Thyroid gland (tissue), 4 donors: ENCODE measurements around the gene CACYBP. TPM values are rescaled to one million over a fixed set of nuclear protein-coding genes. Genes with fewer than 3 reads are reported as not detected.

ENCODE experiments used
- DNase-seq, 2 donors: peaks; one replicate each; pipeline ENCODE4 v3.0.0-alpha.2; 2019
- H3K27ac ChIP-seq, 3 donors: fragments of 200-600 bp; sonication (generic); 1 replicate in 2 of 3; 2 replicates in 1 of 3; pipeline ENCODE4 v1.5.1; 2016 to 2019; ENCODE audit warnings: mild to moderate bottlenecking in 1 of 3, moderate library complexity in 1 of 3
- H3K27me3 ChIP-seq: fragments of 200-600 bp; sonication (generic); one replicate; pipeline ENCODE4 v1.5.1; 2019
- H3K36me3 ChIP-seq, 2 donors: fragments of 200-600 bp; sonication (generic); one replicate each; pipeline ENCODE4 v1.5.1; 2016 to 2019
- H3K4me1 ChIP-seq, 2 donors: fragments of 200-600 bp; sonication (generic); one replicate each; pipeline ENCODE4 v1.5.1; 2017 to 2019
- H3K4me3 ChIP-seq, 3 donors: fragments of 200-600 bp; sonication (generic); replicated peaks in 1 of 3; 1 replicate in 2 of 3; 2 replicates in 1 of 3; pipeline ENCODE4 v1.5.1; 2016; ENCODE audit warnings: mild to moderate bottlenecking in 1 of 3
- H3K9me3 ChIP-seq: fragments of 200-600 bp; sonication (generic); one replicate; pipeline ENCODE4 v1.5.1; 2017
- POLR2A ChIP-seq, 2 donors: fragments of 450-650 bp; IDR thresholded peaks; one replicate each; pipeline ENCODE4 v1.6.1; 2017; ENCODE audit warnings: antibody characterized with exemption in 2 of 2, mild to moderate bottlenecking in 2 of 2, moderate library complexity in 1 of 2
- WGBS, 2 donors: methylation state at CpG; one replicate each; pipeline ENCODE4 v1.1.5; 2017; 5-methylcytosine and 5-hydroxymethylcytosine counted together
- intact Hi-C: fragments of 100-400 bp; cut with DNase I; formaldehyde crosslinking; loops from one replicate; pipeline ENCODE4 v1.15.1; 2023
- total RNA-seq, 4 donors: library from RNA; depleted of rRNA; stranded (reverse); fragments of >200 nt; gene quantifications; one replicate each; pipeline ENCODE4 v1.2.3, GENCODE V29; 2016
- TF ChIP-seq, protein P1 (sequence below), 6 experiments: fragments of 200-600 bp in 3 of 6; fragments of 450-650 bp in 3 of 6; sonication (generic) in 3 of 6; IDR thresholded peaks; one replicate each; pipeline ENCODE4 v1.5.1; 2016 to 2019; ENCODE audit warnings: antibody characterized with exemption in 6 of 6, mild to moderate bottlenecking in 2 of 6, inconsistent platforms in 1 of 6, moderate library complexity in 1 of 6

CACYBP gene
- total RNA-seq, 4 donors from 2014 or later = 38.4 to 84.8 (median 64.3) TPM

DNA sequence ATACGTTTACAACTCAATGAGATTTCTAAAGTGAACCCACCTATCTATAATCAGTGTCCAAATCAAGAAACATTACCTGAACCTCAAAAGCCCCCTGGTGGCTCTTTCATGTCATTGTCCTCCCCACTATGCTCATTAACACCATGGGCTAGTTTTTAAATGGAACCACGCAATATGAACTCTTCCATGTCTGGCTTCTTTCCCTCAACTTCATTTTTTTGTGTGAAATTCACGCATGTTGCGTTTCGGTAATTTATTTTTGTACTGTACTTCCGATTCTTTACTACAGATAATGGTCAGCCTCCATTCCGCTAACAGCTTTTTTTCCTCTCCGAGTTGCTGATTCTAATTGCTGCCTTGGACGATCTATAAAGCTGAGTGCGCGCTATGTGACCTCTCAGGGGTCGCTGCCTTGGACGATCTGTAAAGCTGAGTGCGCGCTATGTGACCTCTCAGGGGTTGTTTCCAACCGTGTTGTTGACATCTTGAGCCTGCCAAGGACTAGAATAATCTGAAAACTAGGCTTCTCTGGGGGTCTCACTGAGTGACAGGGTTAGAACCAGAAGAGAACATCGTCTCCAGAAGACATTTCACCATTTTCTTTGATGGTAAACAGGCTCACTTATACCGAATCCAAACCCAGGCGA, 1.1 kb upstream of the CACYBP start:
- 10% methylated on average over 19 of the region's 19 CpGs for WGBS, 2 donors
- DNase-seq = peak; percentile 14 to 27
- TF ChIP-seq, protein P1, sequence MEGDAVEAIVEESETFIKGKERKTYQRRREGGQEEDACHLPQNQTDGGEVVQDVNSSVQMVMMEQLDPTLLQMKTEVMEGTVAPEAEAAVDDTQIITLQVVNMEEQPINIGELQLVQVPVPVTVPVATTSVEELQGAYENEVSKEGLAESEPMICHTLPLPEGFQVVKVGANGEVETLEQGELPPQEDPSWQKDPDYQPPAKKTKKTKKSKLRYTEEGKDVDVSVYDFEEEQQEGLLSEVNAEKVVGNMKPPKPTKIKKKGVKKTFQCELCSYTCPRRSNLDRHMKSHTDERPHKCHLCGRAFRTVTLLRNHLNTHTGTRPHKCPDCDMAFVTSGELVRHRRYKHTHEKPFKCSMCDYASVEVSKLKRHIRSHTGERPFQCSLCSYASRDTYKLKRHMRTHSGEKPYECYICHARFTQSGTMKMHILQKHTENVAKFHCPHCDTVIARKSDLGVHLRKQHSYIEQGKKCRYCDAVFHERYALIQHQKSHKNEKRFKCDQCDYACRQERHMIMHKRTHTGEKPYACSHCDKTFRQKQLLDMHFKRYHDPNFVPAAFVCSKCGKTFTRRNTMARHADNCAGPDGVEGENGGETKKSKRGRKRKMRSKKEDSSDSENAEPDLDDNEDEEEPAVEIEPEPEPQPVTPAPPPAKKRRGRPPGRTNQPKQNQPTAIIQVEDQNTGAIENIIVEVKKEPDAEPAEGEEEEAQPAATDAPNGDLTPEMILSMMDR (IDR thresholded peaks at IDR 0.05) = peak; percentile 43 to 87 (median 66)
- no peak for TF ChIP-seq POLR2A (IDR thresholded peaks at IDR 0.05)
- intact Hi-C loops = no loop called here
- Histone ChIP-seq H3K27me3 (no peaks in the 10 kb centered on the region), H3K4me3 (peak overlapping the region; percentile 39 to 58 (median 41)), H3K36me3 (no peaks in the 10 kb centered on the region), H3K27ac (peak overlapping the region; percentile 97 to 99 (median 97)), H3K4me1 (peaks cover 18 to 29% of the 10 kb centered on the region in 2 donors), H3K9me3 (no peaks in the 10 kb centered on the region)

DNA sequence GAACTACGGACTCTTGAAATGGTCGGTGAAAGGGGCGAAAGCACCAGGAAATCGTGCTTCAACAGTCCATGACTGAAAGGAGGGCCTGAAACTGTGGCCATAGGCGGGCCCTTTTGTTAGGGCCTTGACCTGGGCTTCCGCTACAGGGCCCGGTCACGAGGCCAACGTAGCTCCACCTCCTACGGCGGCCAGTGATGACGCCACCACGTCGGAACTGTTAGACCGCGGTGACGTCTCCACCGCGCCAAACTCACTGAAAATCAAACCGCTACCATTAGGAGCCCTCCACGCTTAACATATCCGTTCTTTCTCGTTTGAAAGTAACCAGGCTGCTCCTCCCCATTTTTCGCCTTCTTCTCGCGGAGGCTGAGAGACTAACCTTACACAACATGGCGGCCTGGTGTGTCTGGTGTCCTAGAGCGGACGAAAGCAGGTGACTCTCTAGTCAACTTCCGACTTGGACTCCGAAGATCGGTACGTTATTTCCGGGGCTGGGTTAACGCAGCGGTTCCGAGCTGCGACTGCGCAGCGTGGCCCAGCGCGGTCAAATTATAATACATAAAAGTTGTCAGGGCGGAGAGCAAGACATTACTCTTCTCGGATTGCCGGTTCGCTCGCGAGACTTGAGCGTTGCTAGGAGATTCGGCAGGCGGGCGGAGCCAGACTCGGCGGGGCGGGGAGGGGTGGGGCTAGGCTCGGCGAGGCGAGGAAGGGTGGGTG, 371 bp upstream of the CACYBP start:
- H3K36me3 ChIP-seq = no peaks in the 10 kb centered on the region
- TF ChIP-seq POLR2A (IDR thresholded peaks at IDR 0.05) = peak; percentile 66 to 96
- TF ChIP-seq, protein P1 (IDR thresholded peaks at IDR 0.05) = no peak
- 0 to 2% methylated on average over 18 to 44 of the region's 58 CpGs for WGBS, 2 donors
- H3K27me3 ChIP-seq = no peaks in the 10 kb centered on the region
- DNase-seq = peak; percentile 96 to 97
- H3K4me3 ChIP-seq = peak overlapping the region; percentile 41 to 93 (median 91)
- H3K27ac ChIP-seq = peak overlapping the region; percentile 97 to 99 (median 97)
- intact Hi-C loops = no loop called here
- H3K9me3 ChIP-seq = no peaks in the 10 kb centered on the region
- H3K4me1 ChIP-seq = peaks cover 18 to 29% of the 10 kb centered on the region in 2 donors

DNA sequence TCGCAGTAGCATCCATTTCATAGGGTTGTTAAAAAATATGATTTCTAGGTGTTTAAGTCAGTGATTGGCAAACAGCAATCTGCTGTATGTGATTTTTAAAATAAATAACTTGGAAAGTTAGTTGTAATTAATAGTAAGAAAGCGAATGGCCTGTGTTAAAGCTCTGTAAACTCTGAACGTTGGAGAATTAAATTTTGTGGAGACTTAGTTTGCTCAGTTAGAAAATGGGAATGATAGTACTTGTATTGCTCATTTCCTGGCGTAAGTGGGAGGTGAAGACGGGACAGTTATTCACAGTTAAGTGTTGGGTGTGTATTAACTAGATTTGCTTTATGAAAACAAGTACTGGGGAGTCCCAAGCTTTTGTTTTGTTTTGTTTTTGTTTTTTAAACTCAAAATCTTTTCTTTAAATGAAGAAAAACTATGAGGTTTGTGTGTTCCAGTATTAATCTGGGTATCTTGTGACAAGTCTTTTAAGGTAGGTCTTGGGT, 995 bp downstream of the CACYBP start:
- TF ChIP-seq, protein P1 (IDR thresholded peaks at IDR 0.05) = no peak
- TF ChIP-seq POLR2A (IDR thresholded peaks at IDR 0.05) = no peak
- Histone ChIP-seq H3K27me3 (no peaks in the 10 kb centered on the region), H3K4me3 (peak overlapping the region in 2 of 3 donors; percentile 78 to 93), H3K36me3 (no peaks in the 10 kb centered on the region), H3K4me1 (peaks cover 18 to 29% of the 10 kb centered on the region in 2 donors), H3K9me3 (no peaks in the 10 kb centered on the region), H3K27ac (peak overlapping the region in 2 of 3 donors; percentile 97 to 99)
- no peak for DNase-seq
- intact Hi-C loops = no loop called here
- WGBS, 2 donors = 6 to 7% methylated on average over 5 of the region's 5 CpGs

GRCh38 chr1:175002910-175003517, 3.3 kb downstream of the CACYBP start:
- Histone ChIP-seq H3K27me3 (no peaks in the 10 kb centered on the region), H3K4me1 (peaks cover 18 to 29% of the 10 kb centered on the region in 2 donors), H3K27ac (no peak overlapping the region), H3K36me3 (peaks cover 0 to 6% of the 10 kb centered on the region in 2 donors), H3K4me3 (no peak overlapping the region), H3K9me3 (no peaks in the 10 kb centered on the region)
- WGBS, 2 donors = 89 to 93% methylated on average over 17 of the region's 17 CpGs
- intact Hi-C loops = no loop called here
- TF ChIP-seq, protein P1 (IDR thresholded peaks at IDR 0.05) = no peak
- no peak for TF ChIP-seq POLR2A (IDR thresholded peaks at IDR 0.05)
- DNase-seq = no peak
